Endothelial cell of coronary artery (primary cell): ENCODE data around the gene QSOX1. TPM values are rescaled to one million over a fixed set of nuclear protein-coding genes. Genes with fewer than 3 reads are reported as not detected.

Source experiments
- total RNA-seq: library from RNA; depleted of rRNA; stranded (reverse); fragments of >200 nt; gene quantifications from 2 replicates; pipeline ENCODE4 v1.2.3, GENCODE V29; 2014

QSOX1 gene, protein sequence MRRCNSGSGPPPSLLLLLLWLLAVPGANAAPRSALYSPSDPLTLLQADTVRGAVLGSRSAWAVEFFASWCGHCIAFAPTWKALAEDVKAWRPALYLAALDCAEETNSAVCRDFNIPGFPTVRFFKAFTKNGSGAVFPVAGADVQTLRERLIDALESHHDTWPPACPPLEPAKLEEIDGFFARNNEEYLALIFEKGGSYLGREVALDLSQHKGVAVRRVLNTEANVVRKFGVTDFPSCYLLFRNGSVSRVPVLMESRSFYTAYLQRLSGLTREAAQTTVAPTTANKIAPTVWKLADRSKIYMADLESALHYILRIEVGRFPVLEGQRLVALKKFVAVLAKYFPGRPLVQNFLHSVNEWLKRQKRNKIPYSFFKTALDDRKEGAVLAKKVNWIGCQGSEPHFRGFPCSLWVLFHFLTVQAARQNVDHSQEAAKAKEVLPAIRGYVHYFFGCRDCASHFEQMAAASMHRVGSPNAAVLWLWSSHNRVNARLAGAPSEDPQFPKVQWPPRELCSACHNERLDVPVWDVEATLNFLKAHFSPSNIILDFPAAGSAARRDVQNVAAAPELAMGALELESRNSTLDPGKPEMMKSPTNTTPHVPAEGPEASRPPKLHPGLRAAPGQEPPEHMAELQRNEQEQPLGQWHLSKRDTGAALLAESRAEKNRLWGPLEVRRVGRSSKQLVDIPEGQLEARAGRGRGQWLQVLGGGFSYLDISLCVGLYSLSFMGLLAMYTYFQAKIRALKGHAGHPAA
- 92.1 and 222 TPM in 2 replicates for total RNA-seq

GRCh38 chr1:180154325-180155181 lies at the start of gene QSOX1:
QSOX1 (plus strand) TSS chr1:180154869; CDS start chr1:180154908, 39 bp downstream.

GRCh38 chr1:180229483-180230415 lies 75.1 kb downstream of the QSOX1 start, which contains the start of gene LHX4:
LHX4 (plus strand) TSS chr1:180230264; CDS start chr1:180230530, 266 bp downstream.

Other genes starting within 250 kb of the QSOX1 start
- 35.6 and 47.0 TPM in 2 replicates for gene CEP350, start 200.1 kb upstream of the QSOX1 start, total RNA-seq
- under 0.01 TPM in 1 of 2 replicates, not detected in the other for gene LHX4, start 75.4 kb downstream of the QSOX1 start, total RNA-seq